Head of caudate nucleus (tissue), 42 donors: ENCODE results near the gene NSMCE1.
A peak's percentile ranks its signal among the peaks of the same experiment; 100 is the strongest.

ENCODE experiments used
- DNase-seq, 42 donors: peaks; one replicate each; pipeline versions ENCODE4 v3.0.0 to v3.0.0-alpha.2; 2020 to 2021; ENCODE audit warnings: mixed read lengths in 7 of 42
- intact Hi-C: fragments of 100-400 bp; cut with DNase I; formaldehyde crosslinking; loops from one replicate; pipeline ENCODE4 v1.15.0; 2022

The NSMCE1 gene

DNA sequence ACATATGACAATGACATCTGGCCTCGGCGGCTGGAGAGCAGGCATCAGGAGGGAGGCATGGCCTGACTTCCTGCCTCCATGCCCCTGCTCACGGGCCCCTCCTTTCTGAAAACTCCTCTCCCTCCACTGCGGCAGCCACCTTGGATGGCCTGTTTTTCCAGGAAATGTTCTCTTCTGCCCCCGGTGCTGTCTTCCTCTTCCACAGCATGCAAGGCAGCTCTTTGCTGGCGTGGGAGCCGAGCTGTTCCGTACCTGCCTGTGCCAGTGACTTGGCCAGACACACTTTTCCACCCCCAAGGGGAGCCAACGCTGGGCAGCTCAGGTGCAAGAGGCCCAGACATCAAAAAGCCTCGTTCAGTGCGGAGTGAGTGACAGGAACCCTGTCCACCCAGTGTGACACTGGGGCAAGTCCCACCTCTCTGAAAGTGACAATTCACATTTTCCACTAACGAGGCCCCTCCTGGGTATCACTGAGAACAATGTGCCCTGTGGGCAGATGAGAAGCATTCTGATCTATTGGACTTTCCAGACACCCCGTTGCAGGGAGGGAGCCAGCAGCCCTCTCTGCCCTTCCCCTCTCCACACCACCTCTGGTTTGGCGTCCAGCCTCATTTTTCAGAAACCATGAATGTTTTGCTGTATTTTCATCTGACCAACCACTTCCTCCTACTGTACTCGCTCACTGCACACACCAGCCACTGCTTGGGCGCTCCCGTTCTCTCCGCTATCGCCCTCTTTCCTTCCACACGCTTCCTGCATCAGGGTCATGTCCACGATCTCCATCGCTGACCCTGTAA is 31.2 kb downstream of the NSMCE1 start:
- intact Hi-C loops = loop anchor here (5.0 kb wide), 1 partner anchor 130 kb away; no protein-coding TSS in a partner anchor
- peak in 27 of 42 donors; percentile 19 to 75 (median 55) for DNase-seq

DNA sequence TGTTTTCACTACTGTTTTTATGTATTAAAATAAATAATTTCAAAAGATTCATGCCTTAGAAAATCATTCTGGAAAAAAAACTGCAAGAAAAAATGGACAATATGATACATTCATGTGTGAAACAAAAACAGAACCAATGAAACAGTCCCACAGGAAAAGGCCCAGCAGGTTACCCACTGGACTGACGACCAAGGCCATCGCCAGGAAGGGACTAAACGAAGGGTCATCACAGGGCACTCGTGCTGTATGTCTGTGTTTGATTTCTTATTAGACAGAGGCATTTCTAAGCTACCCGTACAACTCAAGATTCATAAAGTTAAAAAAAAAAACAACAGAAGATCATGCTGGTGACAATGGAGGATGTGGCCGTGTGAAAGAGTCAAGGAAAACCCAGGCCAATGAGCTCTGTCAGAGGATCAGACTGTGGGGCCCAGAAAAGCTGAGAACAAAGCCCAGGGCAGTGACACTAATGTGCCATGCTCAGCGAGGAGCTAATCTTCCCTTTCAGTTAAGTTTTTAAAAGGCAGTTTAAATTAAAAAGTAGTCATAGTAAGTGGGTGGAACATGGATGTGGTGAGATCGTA is 31.8 kb downstream of the NSMCE1 start:
- DNase-seq = peak in 2 of 42 donors; percentile 2 to 9
- intact Hi-C loops = loop anchor here (5.0 kb wide), 1 partner anchor 131 kb away; no protein-coding TSS in a partner anchor

DNA sequence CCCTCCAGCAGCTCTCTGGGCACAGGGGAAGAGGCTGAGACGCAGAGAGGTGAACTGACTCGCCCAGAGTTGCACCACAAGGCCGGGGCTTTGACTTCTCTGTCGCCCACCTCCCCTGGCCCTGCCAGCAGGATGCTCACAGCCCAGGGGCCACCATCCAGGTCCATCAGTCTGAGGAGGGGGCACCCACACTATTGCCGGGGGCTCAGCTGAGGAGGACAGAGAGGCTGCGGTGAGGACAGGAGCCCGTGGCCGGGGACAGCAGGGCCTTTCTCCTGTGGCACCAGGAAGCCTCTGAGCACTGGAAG is 32.7 kb downstream of the NSMCE1 start:
- no peak for DNase-seq
- intact Hi-C loops = loop anchor here (5.0 kb wide), 1 partner anchor 131 kb away; no protein-coding TSS in a partner anchor

DNA sequence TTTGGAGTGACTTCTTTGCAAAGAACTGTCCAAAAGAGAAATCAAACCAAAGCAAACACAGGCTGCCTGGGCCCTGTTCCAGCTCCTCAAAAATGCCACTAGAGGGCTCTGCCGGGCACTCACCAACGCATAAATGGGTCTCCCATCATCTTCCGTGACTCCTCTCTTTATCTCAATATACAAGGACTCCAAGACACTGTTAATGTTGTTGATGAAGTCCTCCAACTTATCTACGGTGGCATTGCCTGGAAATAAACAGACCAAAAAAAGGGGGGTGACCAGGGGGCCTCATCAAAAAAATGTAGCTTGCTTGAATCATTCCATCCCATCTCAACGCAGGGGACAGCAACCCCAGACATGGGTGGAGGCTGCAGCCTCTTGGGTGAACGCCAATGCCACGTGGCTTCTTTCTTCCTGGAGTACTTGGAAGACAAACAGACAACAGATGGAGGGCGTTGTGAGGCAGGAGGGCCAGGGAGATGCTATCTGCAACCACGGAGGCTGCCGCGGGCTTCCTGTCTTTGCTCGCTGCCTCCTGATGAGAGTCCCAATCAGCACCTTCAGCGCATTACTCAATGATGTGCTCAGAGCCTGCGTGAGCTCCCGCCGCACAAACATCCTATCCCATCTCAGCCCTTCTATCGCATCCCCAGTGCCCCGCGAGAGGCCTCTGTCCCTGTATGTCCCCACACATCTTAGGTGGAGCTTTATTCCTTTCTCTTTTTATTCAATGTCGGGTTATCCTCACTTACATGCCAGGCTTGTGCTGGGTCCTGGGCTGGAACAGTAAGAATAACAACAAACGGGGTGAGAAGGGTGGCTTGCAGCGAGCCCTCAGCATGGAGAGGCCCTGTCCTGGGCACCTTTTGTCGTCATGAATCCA is 33.3 kb downstream of the NSMCE1 start:
- intact Hi-C loops = loop anchor here (5.0 kb wide), 1 partner anchor 132 kb away; no protein-coding TSS in a partner anchor

DNA sequence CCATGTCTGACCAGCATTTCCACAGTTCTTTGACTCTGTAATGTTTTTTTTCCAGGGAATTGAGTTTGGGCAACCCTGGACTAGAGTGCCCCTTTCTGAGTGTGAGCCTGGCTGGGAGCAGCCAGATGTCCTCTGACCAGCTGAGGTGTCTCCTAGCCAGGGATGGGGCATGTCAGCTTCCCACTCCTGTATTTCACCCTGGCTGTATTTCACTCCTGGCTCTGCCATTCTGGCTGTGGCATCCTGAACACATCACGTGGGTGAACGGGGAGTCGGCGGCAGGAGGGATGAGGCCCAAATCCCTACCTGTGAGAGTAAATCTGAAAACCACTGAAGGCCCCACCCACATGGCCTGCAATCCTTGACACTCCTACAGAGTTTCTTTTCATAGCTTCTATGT is 34.0 kb downstream of the NSMCE1 start:
- intact Hi-C loops = loop anchor here (5.0 kb wide), 1 partner anchor 133 kb away; no protein-coding TSS in a partner anchor
- peak in 1 of 42 donors; percentile 22 for DNase-seq

More for the DNA sequence above, 33.3 kb downstream of the NSMCE1 start:
- DNase-seq = peak; percentile 54 to 88 (median 74)

DNA sequence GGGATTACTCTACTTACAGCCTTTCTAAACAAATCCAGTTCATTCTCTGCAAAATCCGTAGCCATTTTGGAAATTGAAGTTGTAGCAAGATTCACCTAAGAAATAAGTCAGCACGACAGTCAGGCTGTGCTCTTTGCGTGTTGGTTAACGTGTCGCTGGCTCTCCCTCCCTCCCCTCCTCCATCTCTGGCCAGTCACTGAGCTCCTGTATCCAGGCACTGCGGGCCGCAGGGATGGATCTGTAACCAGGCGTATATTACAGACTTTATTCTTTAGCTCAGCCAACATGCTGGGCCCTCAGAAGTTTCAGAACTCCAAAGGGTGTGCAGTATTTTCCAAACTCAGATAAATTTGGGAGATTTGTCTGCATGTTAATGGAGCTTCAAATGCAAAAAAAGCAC is 34.4 kb downstream of the NSMCE1 start:
- DNase-seq = peak in 2 of 42 donors; percentile 11 to 30
- intact Hi-C loops = no loop called here

DNA sequence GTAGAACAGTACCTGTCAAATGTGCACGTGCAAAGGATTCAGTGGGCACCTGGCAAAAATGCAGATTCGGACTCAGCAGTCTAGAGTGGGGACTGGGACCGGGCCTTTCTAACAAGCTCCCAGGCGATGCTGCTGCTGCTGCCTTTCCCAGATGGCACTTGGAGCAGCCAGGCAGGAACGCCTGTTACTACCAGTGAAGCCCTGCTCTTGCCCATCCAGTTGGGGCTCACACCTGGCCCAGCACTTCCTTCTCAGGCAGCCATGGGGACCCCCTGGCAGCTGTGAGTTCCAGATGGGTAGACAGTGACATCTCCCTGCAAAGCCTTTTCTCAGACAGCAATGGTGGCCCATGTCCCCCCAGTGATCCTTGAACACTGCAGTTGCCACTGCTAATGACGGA is 34.8 kb downstream of the NSMCE1 start:
- peak in 2 of 42 donors; percentile 10 to 25 for DNase-seq
- intact Hi-C loops = no loop called here

DNA sequence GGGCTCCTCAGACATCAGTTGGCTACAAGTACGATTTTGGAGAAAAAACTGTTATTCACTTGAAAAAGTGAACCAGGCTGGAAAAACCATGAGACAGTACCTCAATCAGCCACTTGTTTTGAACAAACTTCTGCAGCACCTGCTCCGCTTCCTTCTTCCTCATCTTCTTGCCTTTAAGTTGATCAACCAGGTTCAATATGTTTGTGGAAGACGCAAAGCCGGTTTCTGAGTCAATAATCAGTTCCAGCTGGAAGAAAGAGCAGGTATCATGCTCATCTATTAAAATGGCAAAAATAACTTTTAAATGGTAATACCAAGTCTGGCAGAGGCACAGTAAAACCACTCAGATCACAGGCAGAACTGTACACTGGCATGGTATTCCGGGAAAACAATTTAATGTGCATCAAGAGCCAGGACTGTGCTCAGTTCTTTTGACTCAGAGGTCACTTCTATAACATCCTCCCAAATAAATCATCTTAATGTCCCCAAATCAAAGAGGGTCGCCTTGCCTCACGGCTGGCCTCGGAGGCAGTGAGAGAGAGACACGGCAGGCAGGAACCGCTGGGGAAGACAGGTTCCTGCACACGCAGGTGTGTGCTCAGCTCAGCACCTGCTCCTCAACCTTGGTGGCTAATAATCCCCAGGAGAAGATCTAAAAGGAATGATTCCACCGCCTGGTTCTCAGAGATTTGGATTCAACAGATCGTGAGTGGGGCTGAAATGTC is 35.5 kb downstream of the NSMCE1 start:
- intact Hi-C loops = no loop called here
- peak in 1 of 42 donors; percentile 12 for DNase-seq

DNA sequence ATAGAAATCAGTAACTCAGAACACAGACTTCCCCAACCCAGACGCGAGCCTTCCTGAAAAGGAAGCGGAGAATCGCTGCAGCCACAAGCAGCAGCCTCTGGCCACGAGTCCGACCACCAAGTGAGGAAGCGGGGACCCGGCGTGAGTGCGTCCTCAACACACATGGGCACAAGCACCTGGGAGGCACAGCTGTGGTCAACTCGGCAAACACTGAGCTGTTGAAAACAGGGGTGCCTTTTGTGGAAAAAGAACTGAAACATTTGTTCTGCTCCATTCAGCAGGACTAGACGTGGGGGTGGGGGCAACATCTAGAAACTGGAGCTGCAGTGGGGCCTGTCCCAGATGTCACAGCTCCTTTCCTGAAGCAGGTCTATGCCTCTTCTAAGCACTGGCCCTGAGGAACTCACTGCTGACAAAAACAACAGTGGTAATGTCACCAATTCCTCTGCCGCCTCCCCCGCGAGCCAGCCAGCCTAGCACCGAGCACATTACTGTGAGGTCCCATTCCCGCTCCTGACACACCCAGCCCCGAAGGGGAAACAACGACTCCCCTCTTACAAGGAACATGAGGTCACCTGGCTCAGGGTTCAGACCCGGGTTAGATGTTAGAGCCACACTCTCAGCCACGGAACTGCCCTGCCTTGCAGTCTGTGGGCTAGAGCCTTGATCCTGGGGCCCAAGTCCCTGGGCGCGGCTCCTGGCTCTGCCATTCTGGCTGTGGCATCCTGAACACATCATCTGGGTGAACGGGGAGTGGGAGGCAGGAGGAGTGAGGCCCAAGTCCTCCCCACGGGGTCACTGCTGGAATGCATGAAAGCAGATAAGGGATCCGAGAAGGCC is 36.3 kb downstream of the NSMCE1 start:
- peak in 29 of 42 donors; percentile 26 to 76 (median 55) for DNase-seq
- intact Hi-C loops = no loop called here

DNA sequence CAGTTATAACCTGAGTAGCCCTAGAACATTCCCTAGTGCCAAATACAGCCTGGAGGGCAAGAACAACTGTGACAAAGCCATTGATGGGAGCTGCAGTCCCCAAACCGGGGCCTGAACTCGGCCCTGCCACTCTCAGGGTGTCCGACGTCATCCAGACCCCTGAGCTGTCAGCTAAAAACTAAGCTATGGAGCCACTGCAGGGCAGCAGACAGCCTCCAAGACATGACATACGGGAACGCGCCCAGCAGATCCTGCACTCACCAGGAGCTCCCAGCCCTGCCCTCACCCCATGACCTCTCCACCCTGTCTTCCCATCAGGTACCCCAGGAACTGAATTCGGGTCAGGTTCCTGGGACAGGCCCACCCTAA is 36.9 kb downstream of the NSMCE1 start:
- intact Hi-C loops = no loop called here
- DNase-seq = no peak

DNA sequence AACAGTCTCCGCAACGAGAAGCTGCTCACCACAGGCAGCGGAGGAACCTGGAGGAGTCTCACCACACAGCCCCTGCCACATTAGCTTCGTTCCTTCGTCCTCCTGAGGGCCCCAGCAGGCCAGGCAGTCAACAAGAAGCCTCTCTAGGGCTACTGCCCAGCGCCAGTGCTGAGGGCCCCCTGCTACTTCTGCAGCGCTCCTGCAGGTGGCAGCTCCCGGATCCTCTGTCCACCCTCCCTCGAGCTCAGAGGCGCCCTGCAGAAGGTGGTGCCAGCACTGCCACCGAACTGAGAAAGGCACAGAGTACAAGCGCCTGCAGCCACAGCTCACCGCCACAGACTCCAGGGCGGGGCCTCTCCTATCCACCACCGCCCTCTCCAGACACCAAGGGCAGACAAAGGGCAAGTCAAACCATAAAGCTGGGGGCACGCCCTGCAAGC is 38.0 kb downstream of the NSMCE1 start:
- DNase-seq = peak in 1 of 42 donors; percentile 17
- intact Hi-C loops = no loop called here

DNA sequence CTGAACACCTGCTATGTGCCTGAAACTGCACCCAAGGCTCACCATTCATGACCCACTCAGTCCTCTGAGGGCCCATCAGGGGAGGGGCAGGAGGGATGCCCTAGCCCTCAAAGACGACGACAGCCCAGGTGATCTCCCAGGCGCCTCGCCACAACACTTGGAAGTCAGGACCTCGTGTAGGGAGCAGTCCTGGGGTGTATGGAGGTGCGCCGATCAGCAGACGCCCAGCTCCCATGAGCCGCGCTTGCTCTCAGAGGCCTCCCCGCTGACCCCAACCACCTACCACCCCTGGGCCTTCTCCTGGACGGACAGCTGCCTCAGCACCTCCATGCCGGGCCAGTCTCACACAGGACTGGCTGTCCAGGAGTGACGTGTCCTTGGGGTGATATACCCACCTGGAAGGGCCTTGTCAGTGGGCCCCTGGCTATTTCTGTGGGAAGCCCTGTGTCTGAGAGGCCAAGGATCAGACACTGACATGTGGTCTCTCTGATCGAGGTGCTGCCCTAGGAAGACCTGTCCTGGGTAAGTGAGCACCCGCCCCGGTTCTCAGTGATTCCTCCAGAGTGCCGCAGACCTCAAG is 38.6 kb downstream of the NSMCE1 start:
- intact Hi-C loops = no loop called here
- DNase-seq = no peak

DNA sequence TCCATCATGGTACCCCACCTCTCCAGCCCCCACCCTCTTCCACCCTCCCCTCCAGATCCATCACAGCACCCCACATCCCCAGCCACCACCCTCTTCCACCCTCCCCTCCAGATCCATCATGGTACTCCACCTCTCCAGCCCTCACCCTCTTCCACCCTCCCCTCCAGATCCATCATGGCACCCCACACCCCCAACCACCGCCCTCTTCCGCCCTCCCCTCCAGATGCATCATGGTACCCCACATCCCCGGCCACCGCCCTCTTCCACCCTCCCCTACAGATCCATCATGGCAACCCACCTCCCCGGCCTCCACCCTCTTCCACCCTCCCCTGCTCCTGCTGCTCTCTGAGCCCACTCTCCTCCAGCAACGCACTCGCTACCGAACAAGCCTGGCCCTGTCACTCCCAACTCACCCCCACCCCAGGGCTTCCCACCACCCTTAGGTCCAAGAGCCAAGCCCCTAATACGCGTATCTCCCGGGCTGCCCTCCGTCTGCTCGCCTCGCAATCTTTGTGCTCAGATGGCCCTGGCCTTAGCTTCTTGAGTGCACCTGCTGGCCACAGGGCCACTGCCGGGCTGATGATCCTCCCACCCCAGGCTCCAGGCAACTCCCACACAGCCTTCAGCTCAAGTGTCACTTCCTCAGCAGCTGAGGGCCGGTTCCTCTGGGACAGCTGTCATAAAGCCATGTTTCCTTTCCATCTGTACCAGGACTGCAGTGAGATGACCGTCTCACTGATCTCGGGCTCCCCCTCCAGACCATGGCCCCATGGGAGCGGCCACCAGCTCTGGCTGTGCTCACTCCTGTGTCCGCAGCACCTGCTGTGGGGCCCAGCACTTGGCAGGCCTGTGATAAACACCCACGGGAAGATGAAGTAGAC is 39.7 kb downstream of the NSMCE1 start:
- no peak for DNase-seq
- intact Hi-C loops = no loop called here

DNA sequence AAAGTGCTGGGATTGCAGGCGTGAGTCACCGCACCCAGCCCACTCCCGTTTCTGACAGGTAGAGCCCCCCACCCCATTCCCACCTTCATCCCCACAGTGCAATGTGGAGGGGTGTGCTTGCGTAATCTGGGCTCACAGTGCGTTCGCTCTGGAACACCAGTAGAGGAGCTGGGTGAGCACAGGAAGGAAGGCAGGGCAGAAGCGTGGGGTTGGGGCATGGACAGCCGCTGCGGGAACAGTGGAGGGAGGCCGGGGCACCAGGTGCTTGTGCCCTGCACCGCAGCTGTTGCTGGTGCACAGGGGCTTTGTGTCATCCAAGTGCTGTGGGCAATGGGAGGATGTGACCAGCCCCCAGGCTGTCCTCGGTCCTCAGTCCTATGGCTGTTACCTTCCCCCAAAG is 40.5 kb downstream of the NSMCE1 start:
- intact Hi-C loops = no loop called here
- DNase-seq = no peak

DNA sequence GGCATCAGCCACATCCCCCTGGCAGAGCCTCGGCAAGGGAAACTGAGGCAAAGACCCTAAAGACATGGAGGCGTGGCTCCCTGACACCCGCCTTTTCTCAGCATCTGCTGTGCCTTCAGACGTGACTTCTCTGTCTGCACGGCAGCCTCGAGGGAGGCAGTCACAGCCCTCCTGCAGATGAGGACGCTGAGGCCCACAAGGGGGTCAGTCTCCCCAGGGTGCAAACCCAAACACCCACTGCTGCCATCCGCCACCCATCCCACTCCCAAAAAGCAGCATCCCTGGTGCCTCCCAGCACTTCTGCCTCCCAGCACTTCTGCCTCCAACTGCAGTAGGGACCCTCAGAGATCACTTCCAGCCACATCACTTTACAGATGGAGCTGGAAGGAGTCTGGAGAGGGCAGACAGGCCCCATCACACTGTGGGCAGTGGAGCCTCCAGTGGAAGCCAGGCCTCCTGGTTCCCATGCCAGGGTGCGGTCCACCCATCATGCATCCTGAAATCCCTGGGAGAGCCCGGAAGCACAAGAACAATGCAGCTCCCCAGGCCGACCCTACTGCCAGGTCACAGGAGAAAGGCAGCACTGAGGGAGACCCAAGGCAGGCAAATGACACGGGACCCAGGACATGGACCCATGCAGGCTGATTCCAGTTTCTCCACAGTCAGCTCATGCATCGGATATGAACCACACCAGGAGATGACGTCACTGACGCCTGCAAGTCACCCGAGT is 41.4 kb downstream of the NSMCE1 start:
- intact Hi-C loops = no loop called here
- DNase-seq = no peak

DNA sequence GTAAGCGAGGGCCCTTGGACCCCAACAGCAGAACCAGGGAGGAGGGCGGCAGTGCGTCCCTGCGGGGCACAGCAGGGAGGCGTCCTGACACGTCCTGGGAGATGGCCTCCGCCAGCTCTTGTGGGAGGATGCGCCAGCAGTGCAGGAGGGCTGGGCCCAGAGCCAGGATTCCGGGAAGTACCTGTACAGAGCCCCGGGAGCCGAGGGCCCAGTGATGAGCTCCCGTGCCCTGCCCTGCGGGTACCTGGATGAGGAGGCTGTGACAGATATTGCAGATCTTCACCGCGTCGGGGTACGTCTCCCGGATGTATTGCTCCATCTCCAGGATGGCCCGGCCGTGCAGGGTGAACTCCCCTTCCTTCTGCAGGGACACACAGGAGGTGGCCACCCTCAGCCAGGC is 42.1 kb downstream of the NSMCE1 start:
- intact Hi-C loops = no loop called here
- no peak for DNase-seq
